ENCODE measurements around the gene DDTL.
A peak's percentile ranks its signal among the peaks of the same experiment; 100 is the strongest.
"Not testable (repeated sequence)": the region's sequence is repeated elsewhere in the genome, so short reads cannot be mapped to it uniquely, and the experiment has no call there.

The DDTL gene

GRCh38 chr22:23970816-23971486 is 4.3 kb downstream of the DDTL start:
- peak in 1 of 2 donors; percentile 20 for DNase-seq

DNA sequence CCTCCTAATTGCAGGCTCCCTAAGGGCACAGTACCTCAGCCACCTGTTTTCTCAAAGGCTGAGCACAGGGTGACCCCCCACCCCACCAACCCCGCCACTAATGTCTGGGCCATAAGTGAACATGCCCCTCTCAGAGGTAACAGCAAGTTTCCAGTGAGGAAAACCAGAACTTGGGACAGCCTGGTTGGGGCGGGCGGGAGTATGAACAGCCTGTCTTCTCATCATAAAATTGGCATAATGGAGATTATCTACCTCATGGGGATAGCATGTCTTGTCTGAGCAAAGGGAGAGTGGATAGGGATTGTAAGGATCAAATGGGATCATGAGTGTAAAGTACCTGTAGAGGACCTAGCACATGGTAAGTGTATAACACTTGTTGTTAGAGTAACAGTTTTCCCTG is 5.2 kb downstream of the DDTL start:
- not testable (repeated sequence) for DNase-seq

DNA sequence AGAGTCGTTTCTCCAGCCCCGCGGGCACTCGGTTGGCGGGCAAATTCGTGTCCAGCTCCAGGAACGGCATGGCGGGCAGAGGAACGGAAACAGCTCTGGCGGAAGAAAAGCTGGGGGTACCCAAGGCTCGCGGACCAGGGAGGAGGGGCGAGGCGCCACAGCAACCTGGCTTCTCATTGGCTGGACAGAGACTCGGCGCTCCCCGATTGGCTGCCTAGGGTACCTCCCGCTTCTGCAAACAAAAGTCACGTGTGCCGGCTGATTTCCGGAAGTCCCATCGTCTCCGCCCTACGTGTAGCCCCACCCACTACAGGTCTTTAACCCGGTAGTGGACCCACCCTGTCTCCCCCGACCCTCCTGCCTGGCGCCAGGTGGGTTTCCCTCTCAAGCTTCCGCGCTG is 7.7 kb downstream of the DDTL start, which contains the start of gene DDT:
Gene DDT, minus strand, starts transcription at position 97 of the 400 bp plus-strand sequence. Its CDS starts 27 bp downstream, at position 70.
- not testable (repeated sequence) for DNase-seq

GRCh38 chr22:23974836-23975352 is 8.2 kb downstream of the DDTL start:
- not testable (repeated sequence) for DNase-seq

GRCh38 chr22:23977304-23977703 is 10.6 kb downstream of the DDTL start:
- DNase-seq, result not testable (repeated sequence)

DNA sequence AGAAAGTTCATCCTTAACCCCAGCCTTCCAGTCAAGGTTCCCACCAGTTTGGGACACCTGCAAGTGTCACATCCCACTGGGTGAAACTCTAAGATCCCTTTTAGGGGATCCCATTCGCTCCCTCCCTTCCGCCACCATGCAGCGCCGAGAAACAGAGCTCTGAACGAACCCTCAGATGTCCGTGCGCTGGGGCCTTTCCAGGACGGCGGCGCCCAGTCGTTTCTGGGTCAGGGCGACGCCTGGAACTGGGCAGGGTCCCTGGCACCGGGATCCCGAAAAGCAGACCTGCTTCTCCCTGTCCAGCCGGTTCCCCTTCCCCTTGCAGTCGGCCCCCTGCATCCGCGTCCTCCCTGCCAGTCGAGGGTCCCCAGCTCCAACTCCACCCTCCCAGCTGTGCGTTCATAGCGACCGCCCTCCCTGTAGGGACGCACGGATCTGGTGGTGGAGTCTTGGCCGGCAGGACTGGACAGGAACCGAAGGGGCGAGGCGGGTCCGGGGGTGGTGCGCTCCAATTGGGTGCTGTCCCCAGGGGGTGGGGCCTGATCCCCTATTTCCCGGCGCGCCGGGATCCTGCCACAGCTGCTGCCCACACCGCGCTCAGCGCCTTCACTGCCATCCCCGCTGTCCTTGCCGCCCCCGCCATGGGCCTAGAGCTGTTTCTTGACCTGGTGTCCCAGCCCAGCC is 13.0 kb downstream of the DDTL start, which contains the start of gene GSTT2:
Gene GSTT2, plus strand, starts transcription at position 578 of the 684 bp plus-strand sequence.
- DNase-seq, result not testable (repeated sequence)

- DNase-seq, result not testable (repeated sequence)
These were observed 13.9 kb downstream of the DDTL start for GRCh38 chr22:23980567-23980966.

DNA sequence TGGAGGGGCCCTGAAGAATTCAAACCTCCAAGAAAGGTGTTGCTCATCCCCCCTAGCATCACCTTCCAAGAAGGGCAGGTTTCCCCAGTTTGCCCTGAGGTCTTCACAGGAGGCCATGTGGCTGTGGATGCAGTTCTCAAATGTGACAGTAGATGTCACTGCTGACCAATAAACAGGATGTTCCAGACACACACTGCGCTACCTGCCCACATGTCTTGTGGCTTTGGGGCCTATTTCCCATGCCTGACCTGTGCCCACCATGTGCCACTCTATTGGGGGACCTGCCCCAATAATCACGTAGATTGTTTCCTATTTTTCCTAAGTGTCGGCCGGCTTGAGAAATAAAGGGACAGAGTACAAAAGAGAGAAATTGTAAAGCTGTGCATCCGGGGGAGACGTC is 17.7 kb downstream of the DDTL start:
- DNase-seq, result peak; percentile 10 to 84

GRCh38 chr22:23986089-23986488 is 19.4 kb downstream of the DDTL start:
- DNase-seq, result not testable (repeated sequence)

- DNase-seq, result not testable (repeated sequence)
These were observed 20.0 kb downstream of the DDTL start for GRCh38 chr22:23986538-23987178.

DNA sequence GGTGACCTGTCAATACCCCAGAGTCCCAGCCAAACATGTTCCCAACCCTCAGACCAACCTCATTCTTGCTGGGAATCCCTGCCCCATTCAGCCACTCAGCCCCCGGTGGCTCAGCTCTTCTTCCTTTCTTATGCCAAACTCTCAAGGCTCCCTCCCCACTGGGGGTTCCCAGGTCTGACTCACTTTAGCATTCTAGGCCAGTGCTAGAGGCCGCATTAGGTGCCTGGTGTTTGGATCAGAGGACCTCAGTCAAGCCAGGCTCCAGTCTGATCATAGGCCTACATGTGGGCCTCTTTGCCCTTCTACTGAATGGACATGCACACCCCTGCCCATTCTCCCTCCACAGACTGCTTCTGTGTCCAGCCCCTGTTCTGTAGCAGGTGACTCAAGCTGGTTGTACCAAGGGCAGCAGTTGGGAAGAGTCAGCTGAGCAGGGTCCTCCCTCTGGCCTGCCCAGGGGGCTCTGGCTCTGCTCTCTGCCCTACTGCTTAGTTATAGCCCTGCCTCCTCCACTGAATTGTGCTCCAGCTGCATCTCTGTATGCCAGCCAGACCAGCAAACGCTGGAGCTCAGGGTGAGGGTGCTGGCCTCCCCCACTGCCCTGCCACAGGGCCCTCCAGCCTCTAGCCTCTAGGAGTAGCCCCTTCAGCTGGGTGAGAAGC is 23.0 kb downstream of the DDTL start:
- DNase-seq, result not testable (repeated sequence)

DNA sequence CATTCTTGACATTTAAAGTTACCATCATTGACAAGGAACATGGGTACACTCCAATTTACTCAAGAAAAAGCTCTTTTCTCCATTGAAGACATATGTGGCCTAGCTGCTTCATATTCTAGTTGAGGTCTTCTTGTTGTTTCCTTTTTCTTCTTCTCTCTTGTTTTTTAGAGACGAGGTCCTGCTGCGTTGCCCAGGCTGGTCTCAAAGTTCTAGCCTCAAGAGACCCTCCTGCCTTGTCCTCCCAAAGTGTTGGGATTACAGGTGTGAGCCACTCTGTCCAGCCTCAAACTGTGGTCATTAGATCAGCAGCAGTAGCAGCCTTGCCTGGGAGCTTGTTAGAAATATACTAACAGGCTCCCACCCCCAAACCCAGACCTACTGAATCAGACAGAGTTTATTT is 26.4 kb downstream of the DDTL start:
- DNase-seq, result not testable (repeated sequence)

DNA sequence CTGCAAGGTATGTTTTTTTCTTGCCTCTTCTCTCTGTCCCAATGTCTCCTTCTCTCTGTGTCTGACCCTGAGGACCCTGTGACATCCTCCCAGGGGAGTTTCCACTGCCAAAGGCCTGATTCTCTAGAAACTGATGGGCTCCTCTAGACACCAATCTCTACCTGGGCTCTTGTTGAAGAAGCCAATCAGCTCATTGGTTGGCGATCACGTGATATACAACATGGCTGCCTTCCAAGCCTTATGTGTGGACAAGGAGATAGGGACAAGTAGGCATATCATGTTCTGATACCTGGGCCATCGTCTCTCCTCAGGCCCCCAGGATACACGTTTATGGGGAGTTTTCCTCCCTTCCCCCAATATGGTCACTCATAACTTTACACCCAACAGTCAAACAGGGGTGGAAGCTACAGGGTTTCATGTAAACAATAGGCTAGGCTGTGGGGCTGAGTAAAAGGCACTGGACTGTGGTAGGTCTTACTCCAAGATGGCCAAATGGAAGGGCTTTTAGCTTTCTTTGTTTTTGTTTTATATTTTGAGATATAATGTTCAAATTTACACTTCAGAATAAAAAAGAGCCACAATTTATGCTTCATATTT is 27.0 kb downstream of the DDTL start:
- not testable (repeated sequence) for DNase-seq

DNA sequence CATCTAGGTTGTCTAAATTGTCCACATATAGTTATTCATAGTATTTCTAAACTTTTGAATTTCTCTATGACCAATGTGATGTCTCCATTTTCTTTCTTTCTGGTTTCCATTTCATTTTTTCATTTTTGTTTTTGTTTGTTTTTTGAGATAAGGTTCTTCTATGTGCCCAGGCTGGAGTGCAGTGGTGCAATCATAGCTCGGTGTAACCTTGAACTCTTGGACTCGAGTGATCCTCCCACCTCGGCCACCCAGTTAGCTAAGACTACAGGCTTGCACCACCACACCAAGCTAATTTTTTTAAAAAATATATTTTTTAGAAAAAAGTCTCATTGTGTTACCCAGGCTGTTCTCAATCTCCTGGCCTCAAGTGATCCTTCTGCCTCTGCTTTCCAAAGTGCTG is 30.4 kb downstream of the DDTL start:
- no peak for DNase-seq

DNA sequence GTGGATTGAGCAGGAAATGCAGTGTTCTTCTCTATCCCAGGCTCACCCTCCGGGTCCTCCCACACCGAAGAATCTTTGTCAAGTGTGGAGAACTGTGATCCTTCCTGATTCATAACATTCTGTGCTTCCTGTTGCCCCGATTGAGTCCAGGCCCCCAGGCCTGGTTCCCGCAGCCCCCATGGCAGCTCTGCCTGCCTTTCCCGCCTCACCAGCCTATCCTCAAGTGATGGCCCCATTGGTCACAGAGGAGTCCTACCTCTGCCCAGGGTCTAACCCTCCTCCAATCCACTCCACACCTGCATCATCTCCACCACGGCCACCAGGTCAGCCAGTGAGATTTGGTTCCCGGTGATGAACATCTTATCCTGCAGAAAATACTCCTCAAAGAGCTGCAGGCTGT is 33.1 kb downstream of the DDTL start:
- not testable (repeated sequence) for DNase-seq

DNA sequence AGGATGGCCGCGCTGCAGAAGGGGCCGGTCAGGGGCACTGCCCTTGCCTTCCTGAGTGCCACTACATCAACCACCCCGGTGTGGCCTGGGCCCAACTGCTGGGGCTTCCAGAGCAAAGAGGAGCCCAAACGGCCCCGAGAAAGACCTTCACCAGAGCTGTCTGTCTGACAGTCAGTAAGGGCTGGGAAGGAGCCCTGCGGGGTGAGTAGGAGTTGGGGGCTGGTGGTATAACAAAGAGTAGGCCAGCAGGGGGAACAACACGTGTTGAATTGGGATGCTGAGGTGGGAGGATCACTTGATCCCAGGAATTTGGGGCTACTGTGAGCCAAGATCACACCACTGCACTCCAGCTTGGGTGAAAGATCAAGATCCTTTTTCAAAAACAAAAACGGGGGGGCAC is 34.6 kb downstream of the DDTL start:
- no peak for DNase-seq

- no peak for DNase-seq
These were observed 35.6 kb downstream of the DDTL start for GRCh38 chr22:24002272-24002671.

DNA sequence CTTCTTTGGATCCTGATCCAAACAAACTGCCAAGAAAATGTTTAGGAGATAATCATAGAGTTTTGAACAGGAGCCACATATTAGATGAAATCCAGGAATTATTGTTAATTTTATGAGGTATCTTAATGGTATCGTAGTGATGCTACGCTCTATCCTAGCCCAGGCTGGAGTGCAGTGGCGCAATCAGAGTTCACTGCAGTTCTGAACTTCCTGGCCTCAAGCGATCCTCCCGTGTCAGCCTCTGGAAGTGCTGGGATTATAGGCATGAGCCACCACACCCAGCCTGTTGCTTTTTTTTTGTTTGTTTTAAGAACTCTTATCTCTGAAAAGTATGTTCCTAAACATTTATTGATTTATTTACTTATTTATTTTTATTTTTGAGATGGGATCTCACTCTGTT is 36.2 kb downstream of the DDTL start:
- no peak for DNase-seq

DNA sequence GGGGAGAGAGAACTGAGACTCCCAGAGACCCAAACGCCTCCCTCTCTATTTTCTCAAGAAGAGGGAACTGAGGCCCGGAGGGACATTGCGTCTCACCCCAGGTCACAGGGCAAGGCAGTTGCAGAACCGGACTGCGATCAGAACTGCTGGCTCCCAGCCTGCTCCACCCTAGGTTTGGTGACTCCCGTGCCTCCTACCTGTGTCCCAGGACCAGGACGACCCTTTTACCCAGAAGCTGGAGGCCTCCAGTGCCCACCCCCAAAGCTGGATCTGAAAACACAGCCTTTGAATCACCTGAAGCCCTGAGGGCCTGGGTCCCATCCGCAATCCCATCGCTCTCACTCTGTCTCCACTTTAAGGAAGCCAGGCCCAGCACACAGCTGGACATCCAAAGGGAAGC is 37.2 kb downstream of the DDTL start:
- DNase-seq, result no peak

DNA sequence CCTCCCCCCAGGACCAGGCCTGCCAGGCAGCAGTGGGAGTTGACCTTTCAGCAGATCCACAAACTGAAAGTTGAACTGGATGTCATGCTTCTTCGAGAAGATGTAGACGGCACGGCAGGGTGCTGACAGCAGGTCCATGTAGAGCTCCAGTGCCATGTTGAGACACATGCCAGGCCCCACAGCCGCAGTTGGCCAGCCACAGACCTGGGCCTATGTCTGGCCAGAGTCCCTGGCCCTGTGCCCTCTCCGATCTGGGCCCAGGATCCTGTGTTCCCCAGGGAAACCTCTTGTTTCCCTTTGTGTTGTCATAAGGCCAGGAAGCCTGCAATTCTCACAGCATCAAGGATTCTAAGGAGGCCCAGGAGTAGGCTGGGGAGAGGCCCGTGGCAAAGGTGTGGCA is 38.5 kb downstream of the DDTL start, which contains the start of gene GSTT4:
Gene GSTT4, minus strand, starts transcription at position 253 of the 400 bp plus-strand sequence. Its CDS starts 97 bp downstream, at position 156.
- DNase-seq, result no peak

DNA sequence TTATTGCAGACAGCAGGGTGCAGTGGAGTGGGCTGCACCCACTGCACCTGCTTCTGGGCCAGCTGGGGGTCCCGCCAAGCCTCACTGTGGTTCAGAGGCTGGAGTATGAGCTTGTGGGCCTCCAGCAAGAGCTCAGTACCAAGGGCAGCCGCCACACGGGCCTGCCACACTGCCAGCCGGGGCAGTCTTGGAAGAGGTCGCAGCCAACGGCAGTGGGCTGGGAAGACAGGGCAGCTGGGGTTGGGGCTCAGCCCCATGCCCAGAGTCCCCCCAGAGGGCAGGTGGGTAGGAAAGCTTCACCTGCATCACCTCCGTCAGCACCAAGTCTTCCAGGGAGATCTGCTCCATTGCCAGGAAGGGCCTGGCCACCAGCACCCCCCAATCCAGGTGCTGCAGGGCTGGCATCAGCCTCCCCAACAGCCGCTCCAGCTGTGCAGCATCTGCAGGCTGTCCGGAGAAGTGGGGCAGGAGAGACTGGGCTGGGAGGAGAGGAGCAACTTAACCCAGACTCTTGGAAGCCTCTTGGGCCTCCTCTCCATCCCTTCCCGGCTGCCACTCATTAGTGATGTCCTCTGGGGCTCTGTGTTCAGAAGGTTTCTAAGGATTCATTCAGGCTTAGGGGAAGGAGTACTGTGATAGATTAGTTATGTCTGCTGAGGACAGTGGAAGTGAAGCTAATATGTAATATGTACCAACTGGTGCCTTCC is 39.7 kb downstream of the DDTL start:
- no peak for DNase-seq

DNA sequence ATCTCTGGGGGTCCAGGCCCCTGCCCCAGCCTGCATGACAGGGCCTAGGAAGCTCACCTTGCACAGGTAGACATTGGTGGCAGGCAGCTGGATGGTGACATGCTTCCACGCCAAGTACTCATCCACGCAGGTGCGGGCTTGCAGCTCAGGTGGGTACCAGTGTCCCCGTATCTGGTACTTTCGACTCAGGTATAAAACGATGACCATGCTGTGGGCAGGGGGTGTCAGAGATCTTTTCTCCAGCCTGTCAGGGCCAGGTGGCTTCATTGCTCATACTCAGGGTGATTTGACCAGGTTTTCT is 40.2 kb downstream of the DDTL start:
- DNase-seq, result no peak
